Thymus (tissue), 11 donors: Measurements from ENCODE around the gene DPH2. TPM values are rescaled to one million over a fixed set of nuclear protein-coding genes. Genes with fewer than 3 reads are reported as not detected.
A peak's percentile ranks its signal among the peaks of the same experiment; 100 is the strongest.

Experiments used
- DNase-seq, 9 donors: peaks; one replicate each; pipeline ENCODE4 v3.0.0-alpha.2; 2013; ENCODE audit warnings: low spot score in 9 of 9, low read depth in 6 of 9, missing footprints in 1 of 9
- H3K27ac ChIP-seq, 2 donors: one replicate each; pipeline ENCODE4 v1.5.1; 2013; ENCODE audit warnings: control low read depth in 1 of 2, low read depth in 1 of 2, low read length in 1 of 2, mild to moderate bottlenecking in 1 of 2, moderate library complexity in 1 of 2
- H3K27me3 ChIP-seq, 2 donors: one replicate each; pipeline ENCODE4 v1.5.1; 2013; ENCODE audit warnings: low read length in 1 of 2; ENCODE audit not compliant: control insufficient read depth in 2 of 2, insufficient read depth in 1 of 2
- H3K36me3 ChIP-seq, 2 donors: one replicate each; pipeline ENCODE4 v1.5.1; 2013; ENCODE audit warnings: low read length in 1 of 2, mild to moderate bottlenecking in 1 of 2, moderate library complexity in 1 of 2; ENCODE audit not compliant: control insufficient read depth in 2 of 2, insufficient read depth in 2 of 2
- H3K4me1 ChIP-seq, 2 donors: one replicate each; pipeline ENCODE4 v1.5.1; 2013; ENCODE audit warnings: low read length in 2 of 2; ENCODE audit not compliant: control insufficient read depth in 2 of 2, insufficient read depth in 2 of 2
- H3K4me3 ChIP-seq, 2 donors: one replicate each; pipeline ENCODE4 v1.5.1; 2013; ENCODE audit warnings: low read length in 2 of 2, control low read depth in 1 of 2, mild to moderate bottlenecking in 1 of 2
- H3K9me3 ChIP-seq, 2 donors: one replicate each; pipeline ENCODE4 v1.5.1; 2013; ENCODE audit warnings: low read length in 1 of 2, mild to moderate bottlenecking in 1 of 2; ENCODE audit not compliant: control insufficient read depth in 2 of 2, insufficient read depth in 1 of 2
- WGBS: extraction: QIAGEN DNeasy Blood & Tissue Kit; methylation state at CpG from one replicate; pipeline ENCODE4 v1.1.7; 2013; 5-methylcytosine and 5-hydroxymethylcytosine counted together
- polyA plus RNA-seq: library from polyadenylated mRNA; stranded (reverse); fragments of 200-250 nt; gene quantifications from one replicate; pipeline ENCODE4 v1.2.3, GENCODE V29; 2013
- total RNA-seq: library from RNA; stranded (reverse); fragments of 120-200 nt; gene quantifications from one replicate; pipeline ENCODE4 v1.2.4, GENCODE V29; 2013
- donor health status: healthy.

The DPH2 gene
- total and polyA plus RNA-seq, 2 donors: 14.4 to 16.1 TPM

DNA sequence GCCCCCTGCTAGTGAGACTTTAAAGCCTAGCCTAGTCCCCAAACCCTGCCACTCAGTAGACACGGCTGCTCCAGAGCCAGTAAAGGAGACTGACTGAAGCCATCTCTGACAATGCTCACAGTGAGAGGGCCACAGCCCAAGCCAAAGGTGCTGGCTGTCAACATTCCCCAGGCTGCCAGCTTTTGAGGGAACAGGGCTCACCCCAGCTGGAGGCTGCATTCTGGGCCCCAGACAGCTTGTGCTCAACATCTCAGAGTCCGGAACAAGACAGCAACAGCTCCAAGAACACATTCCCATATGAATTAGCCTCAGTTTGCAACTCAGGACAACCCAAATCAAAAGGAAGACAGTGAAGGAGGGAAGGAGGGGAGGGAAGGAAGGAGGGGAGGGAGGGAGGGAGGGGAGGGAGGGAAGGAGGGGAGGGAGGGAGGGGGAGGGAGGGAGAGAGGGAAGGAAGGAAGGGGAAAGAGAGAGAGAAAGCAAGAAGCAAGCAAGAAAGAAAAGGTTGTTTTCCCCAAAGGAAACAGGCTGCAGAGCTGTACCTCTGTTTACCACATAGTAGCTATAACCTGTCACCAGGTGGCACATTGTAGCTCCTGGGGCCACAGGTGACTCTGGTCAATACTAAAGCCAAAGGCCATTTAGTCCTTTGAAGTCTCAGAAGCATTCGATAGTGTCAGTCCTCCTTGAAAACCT, 30.8 kb upstream of the DPH2 start:
- 94% methylated on average over 3 of the region's 3 CpGs for WGBS

DNA sequence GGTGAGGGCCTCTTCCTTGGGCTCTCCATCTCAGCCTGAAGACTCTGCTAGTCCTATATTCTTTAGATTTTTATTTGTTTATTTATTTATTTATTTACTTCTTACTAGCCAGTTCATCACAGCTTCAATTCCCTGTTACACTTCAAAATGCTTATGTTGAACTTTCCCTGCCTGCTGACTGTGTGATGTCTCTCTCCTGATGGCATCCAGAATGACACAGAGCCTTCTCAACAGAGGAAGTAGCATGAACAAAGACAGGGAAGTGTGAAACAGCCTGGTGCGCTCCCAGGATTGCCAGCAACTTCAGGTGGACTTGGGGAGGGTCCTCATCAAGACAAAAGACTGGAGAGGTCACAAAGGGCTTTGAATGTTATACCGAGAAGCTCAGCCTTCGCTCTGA, 27.4 kb upstream of the DPH2 start:
- no peak for DNase-seq
- H3K4me1 ChIP-seq: peaks cover 9 to 12% of the 10 kb centered on the region in 2 donors
- WGBS: 95% methylated on average over 3 of the region's 3 CpGs

More for the DNA sequence above, 30.8 kb upstream of the DPH2 start:
- Histone ChIP-seq H3K9me3 (no peaks in the 10 kb centered on the region), H3K4me1 (peaks cover 4 to 5% of the 10 kb centered on the region in 2 donors), H3K27me3 (peaks cover 13 to 35% of the 10 kb centered on the region in 2 donors), H3K27ac (no peak overlapping the region), H3K4me3 (no peak overlapping the region), H3K36me3 (no peaks in the 10 kb centered on the region)
- no peak for DNase-seq

DNA sequence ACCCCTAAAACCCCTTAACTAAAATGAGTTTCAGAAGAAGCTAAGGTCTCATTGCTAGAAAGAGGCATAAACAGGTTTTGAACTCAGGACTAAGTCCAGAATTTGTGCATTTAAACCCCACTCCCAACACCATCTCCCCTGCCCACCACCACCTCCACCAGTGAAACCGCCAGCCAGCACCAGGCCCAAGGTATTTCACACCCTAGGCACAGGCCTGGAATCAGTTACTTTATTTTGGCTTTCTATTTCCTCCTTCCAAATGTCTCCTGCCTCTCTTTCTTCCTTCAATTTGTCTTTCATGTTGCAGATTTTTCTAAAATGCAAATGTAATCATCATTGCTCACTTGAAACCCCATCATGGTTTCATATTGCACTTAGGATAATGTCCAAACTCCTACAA, 24.9 kb upstream of the DPH2 start:
- no peak overlapping the region for H3K27ac ChIP-seq
- H3K9me3 ChIP-seq: peaks cover 0 to 5% of the 10 kb centered on the region in 2 donors
- H3K4me1 ChIP-seq: peaks cover 19 to 24% of the 10 kb centered on the region in 2 donors
- H3K27me3 ChIP-seq: no peaks in the 10 kb centered on the region
- peaks cover under 1 to 2% of the 10 kb centered on the region in 2 donors for H3K36me3 ChIP-seq
- 100% methylated on average over 1 of the region's 1 CpG for WGBS
- DNase-seq: no peak
- H3K4me3 ChIP-seq: no peak overlapping the region

More for the DNA sequence above, 27.4 kb upstream of the DPH2 start:
- no peak overlapping the region for H3K27ac ChIP-seq
- peaks cover 0 to 4% of the 10 kb centered on the region in 2 donors for H3K27me3 ChIP-seq
- no peak overlapping the region for H3K4me3 ChIP-seq
- peaks cover 0 to 5% of the 10 kb centered on the region in 2 donors for H3K9me3 ChIP-seq
- H3K36me3 ChIP-seq: no peaks in the 10 kb centered on the region

DNA sequence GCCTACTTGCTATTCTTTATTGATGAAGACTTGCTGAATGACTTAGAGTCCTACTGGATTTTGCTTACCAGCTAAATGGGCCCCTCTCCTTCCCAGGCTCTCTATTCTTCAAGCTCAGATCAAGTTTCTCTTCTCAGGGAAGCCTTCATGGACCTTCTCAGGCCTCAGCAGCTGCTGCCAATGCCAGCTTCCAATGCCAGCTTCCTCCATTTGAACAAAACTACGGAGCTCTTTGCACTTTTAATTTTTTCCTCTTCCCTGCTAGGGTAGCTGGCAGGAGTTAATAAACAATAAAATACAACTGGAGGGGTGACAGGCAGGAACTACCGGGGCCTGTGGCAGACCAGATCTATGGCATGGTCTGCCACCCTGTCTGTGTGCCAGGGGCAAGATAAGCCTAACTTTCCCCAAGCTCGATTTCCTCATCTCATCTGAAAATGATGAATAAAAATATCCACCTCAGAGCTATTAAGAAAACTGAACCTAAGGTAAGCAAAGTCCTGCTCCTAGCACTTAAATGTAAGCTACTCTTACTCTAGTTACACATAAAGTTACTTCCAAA, 24.1 kb upstream of the DPH2 start:
- WGBS: 12% methylated on average over 3 of the region's 3 CpGs
- no peak for DNase-seq

DNA sequence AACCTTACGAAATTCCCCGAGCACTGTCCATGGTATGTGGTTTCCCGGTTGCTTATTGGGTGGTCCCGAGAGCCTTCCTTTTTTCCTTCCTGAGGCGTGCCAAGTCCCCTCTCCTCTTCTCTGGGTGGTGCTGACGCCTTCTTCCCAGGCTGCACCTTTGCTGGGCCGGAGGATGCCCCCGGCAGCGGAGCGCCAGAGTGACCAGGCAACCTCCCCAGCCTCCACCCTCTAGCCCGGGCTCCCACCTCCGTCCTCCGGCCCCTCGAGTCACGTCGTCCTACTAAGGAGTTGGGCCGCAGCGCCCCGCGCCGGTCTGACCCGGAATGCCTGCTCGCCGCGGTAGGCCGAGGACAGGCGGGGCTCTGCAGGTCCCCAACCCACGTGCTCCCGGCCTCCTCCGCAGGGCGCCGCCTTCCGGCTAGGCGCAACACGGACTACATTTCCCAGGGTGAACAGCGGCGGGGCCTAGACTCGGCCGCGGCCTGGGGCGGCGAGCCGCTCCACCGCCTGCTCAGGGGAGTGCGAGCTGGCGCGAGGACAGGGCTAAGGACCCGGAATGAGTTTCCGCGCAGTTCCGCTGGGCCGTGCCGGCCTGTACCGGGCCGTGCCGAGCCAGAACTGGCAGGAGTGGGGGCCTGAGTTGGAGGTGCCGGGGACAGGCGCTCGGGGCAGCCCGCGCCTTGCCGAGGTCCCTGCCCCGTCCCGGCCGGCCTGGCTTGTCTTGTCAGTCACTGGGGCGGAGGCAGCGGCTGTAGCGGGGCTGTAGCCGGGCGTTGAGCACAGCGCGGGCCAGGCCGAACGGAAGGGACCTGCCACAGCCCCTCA, 23.4 kb upstream of the DPH2 start, which contains the start of gene IPO13:
IPO13 (plus strand) TSS at position 715 of the 825 bp plus-strand sequence. CDS start 651 bp downstream, outside the sequence.
- WGBS: under 1% methylated on average over 74 of the region's 74 CpGs
- Histone ChIP-seq H3K9me3 (peaks cover 0 to 5% of the 10 kb centered on the region in 2 donors), H3K27me3 (no peaks in the 10 kb centered on the region), H3K27ac (peak within 1 kb of the TSS; percentile 90 to 97), H3K4me3 (peak within 1 kb of the TSS; percentile 70 to 97), H3K36me3 (peaks cover 4% of the 10 kb centered on the region in 2 donors), H3K4me1 (peaks cover 19 to 24% of the 10 kb centered on the region in 2 donors)
- peak; percentile 90 to 97 (median 93) for DNase-seq

More for the DNA sequence above, 24.1 kb upstream of the DPH2 start:
- peaks cover 0 to 5% of the 10 kb centered on the region in 2 donors for H3K9me3 ChIP-seq
- peaks cover 19 to 24% of the 10 kb centered on the region in 2 donors for H3K4me1 ChIP-seq
- peak overlapping the region; percentile 70 to 97 for H3K4me3 ChIP-seq
- peak overlapping the region in 1 of 2 donors; percentile 63 for H3K27ac ChIP-seq
- peaks cover 4% of the 10 kb centered on the region in 2 donors for H3K36me3 ChIP-seq
- H3K27me3 ChIP-seq: no peaks in the 10 kb centered on the region

DNA sequence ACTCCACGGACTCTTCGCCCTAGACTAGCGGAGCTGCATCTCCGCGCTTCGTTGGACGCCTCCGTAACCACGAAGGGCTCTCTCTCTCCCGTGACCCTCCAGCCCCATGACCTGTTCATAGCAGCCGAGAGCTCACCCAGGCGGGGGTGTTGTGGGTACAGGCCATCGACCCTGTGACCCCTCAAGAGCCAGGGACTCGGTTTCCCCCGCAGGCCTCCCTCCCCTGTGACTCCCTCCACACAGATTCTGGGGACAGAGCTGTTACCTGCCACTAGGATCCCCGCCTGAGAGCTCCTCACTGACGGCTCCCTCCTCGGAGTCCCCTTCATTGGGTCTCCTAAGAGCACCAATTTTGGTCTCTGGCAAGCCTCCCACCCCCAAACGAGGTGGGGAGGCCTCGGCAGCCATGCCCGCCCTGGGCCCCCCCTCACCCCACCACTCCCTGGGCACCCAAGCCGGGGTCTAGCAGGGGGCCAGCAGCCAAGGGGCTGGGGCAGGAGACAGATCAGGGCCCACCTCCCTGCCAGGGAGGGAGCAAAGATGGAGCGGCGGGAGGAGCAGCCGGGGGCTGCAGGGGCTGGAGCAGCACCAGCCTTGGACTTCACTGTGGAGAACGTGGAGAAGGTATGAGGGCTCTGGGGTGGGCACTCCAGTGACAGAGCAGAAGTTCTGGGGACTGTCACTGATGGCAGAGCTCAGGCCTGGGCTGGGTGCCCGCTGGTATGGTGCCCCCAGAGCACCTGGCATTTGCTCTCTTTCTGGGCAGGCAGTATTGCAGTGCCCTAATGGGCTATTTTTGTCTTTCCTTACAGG, 22.5 kb upstream of the DPH2 start:
- 17% methylated on average over 27 of the region's 27 CpGs for WGBS
- peaks cover 4 to 6% of the 10 kb centered on the region in 2 donors for H3K36me3 ChIP-seq
- H3K27me3 ChIP-seq: no peaks in the 10 kb centered on the region
- H3K4me1 ChIP-seq: peaks cover 19 to 24% of the 10 kb centered on the region in 2 donors
- no peak for DNase-seq
- peaks cover 0 to 5% of the 10 kb centered on the region in 2 donors for H3K9me3 ChIP-seq
- peak overlapping the region; percentile 70 to 97 for H3K4me3 ChIP-seq
- H3K27ac ChIP-seq: peak overlapping the region in 1 of 2 donors; percentile 97

DNA sequence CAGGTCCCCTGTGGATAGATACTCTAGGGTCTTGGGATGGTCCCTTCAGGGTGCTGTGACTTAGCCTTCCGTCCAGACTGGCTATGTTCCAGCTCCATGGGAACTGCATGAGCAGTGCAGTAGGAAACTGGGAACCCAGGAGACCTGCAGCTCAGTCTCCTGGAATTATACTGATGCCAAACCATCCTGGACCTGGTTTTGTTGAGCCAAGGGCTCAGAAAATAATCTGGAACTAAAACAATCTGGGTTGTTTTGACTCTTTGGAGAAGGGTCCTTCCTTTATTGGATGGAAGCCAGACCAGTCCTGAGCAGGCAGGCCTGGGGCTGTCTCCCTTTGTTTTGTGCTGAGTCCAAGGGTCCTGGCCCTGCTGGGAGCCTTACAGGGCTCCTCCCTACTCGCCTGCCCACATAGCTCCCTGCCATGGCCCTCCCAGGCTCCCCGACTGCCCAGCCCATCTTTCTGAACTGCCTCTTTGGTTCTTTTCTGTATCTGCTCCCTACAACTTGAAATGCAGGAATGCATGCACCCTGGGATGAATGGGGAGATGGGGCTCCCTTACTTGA, 21.9 kb upstream of the DPH2 start:
- no peak for DNase-seq
- Histone ChIP-seq H3K27me3 (no peaks in the 10 kb centered on the region), H3K4me3 (peak overlapping the region in 1 of 2 donors; percentile 97), H3K27ac (no peak overlapping the region), H3K4me1 (peaks cover 19 to 24% of the 10 kb centered on the region in 2 donors), H3K36me3 (peaks cover 4 to 6% of the 10 kb centered on the region in 2 donors), H3K9me3 (peaks cover 0 to 5% of the 10 kb centered on the region in 2 donors)
- WGBS: 91% methylated on average over 3 of the region's 3 CpGs

DNA sequence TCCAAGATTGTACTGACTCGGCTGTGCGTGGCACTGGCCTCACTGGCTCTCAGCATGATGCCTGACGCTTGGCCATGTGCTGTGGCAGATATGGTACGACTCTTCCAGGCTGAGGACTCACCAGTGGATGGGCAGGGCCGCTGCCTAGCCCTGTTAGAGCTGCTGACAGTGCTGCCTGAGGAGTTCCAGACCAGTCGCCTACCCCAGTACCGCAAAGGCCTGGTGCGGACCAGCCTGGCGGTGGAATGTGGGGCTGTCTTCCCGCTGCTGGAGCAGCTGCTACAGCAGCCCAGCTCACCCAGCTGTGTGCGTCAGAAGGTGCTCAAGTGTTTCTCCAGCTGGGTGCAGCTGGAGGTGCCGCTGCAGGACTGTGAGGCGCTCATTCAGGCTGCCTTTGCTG, 20.1 kb upstream of the DPH2 start:
- H3K27me3 ChIP-seq: no peaks in the 10 kb centered on the region
- no peak overlapping the region for H3K4me3 ChIP-seq
- peaks cover 4 to 6% of the 10 kb centered on the region in 2 donors for H3K36me3 ChIP-seq
- no peak overlapping the region for H3K27ac ChIP-seq
- WGBS: 93% methylated on average over 13 of the region's 13 CpGs
- peaks cover 0 to 5% of the 10 kb centered on the region in 2 donors for H3K9me3 ChIP-seq
- no peak for DNase-seq
- H3K4me1 ChIP-seq: peaks cover 19 to 24% of the 10 kb centered on the region in 2 donors
